ENCODE measurements around the gene INPP1. TPM values are rescaled to one million over a fixed set of nuclear protein-coding genes. Genes with fewer than 3 reads are reported as not detected.

Gene INPP1
- total RNA-seq, 1 donor from 2014 or later: 41.7 TPM

DNA sequence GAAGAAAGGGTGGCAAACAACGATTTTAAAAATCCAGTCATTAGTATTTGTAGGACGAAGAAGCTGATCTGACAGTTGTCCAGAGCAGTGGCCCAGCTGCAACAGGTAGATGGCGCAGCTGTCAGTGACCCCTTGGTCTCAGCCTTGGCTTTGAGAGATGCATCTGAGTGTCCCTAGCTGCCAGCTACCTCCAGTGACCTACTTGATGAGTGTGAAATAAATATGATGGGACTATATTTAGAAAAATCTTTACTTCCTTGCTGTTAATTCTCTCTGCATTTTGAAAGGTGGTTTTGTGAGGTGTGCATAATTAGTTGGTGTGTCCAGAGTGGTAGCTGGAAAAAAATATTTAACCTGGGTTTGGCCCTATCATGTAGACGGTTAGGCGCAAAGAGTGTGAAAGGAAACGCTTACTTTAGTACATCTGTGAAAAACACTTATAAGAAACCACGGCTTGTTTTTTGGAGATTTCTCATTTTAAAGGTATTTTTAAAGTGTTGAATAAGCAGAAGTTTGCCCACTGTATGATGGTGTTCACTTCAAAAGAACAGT, 963 bp downstream of the INPP1 start:
- Mint-ChIP-seq H3K27ac (ENCODE audit: unreplicated experiment) (peak overlapping the region; percentile 95), H3K9me3 (ENCODE audit: unreplicated experiment) (peaks cover 12% of the 10 kb centered on the region), H3K4me3 (ENCODE audit: unreplicated experiment) (peak overlapping the region; percentile 96), H3K36me3 (ENCODE audit: unreplicated experiment) (no peaks in the 10 kb centered on the region), H3K27me3 (ENCODE audit: unreplicated experiment) (peaks cover 7% of the 10 kb centered on the region), H3K4me1 (ENCODE audit: low read depth, unreplicated experiment) (peaks cover 13% of the 10 kb centered on the region)
- TF ChIP-seq, protein P1, sequence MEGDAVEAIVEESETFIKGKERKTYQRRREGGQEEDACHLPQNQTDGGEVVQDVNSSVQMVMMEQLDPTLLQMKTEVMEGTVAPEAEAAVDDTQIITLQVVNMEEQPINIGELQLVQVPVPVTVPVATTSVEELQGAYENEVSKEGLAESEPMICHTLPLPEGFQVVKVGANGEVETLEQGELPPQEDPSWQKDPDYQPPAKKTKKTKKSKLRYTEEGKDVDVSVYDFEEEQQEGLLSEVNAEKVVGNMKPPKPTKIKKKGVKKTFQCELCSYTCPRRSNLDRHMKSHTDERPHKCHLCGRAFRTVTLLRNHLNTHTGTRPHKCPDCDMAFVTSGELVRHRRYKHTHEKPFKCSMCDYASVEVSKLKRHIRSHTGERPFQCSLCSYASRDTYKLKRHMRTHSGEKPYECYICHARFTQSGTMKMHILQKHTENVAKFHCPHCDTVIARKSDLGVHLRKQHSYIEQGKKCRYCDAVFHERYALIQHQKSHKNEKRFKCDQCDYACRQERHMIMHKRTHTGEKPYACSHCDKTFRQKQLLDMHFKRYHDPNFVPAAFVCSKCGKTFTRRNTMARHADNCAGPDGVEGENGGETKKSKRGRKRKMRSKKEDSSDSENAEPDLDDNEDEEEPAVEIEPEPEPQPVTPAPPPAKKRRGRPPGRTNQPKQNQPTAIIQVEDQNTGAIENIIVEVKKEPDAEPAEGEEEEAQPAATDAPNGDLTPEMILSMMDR (IDR thresholded peaks at IDR 0.05; ENCODE audit: partially characterized antibody, unreplicated experiment): no peak
- DNase-seq: no peak

DNA sequence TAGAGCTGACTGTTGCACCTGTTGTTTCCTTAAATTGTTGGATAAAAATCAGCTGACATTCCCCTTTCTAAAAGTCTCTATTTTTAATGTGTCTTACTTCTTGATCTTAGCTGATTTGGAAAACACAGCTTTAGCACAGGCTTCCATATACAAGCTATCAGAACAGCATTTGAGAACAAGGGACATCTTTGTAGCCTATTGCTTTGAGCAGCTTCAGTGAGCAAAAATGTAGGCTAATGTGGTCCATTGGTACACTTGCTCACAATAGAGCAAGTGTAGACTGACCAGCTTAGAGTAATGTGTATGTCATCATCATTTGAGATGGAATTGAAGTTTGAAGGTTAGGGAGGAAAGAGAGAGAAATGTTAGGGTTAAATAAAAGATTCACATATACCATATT, 7.0 kb downstream of the INPP1 start:
- peaks cover 30% of the 10 kb centered on the region for H3K4me1 Mint-ChIP-seq (ENCODE audit: low read depth, unreplicated experiment)
- peaks cover 8% of the 10 kb centered on the region for H3K27me3 Mint-ChIP-seq (ENCODE audit: unreplicated experiment)
- no peak overlapping the region for H3K27ac Mint-ChIP-seq (ENCODE audit: unreplicated experiment)
- no peak for DNase-seq
- TF ChIP-seq, protein P1 (IDR thresholded peaks at IDR 0.05; ENCODE audit: partially characterized antibody, unreplicated experiment): no peak
- H3K4me3 Mint-ChIP-seq (ENCODE audit: unreplicated experiment): no peak overlapping the region
- peaks cover 6% of the 10 kb centered on the region for H3K9me3 Mint-ChIP-seq (ENCODE audit: unreplicated experiment)
- H3K36me3 Mint-ChIP-seq (ENCODE audit: unreplicated experiment): no peaks in the 10 kb centered on the region

DNA sequence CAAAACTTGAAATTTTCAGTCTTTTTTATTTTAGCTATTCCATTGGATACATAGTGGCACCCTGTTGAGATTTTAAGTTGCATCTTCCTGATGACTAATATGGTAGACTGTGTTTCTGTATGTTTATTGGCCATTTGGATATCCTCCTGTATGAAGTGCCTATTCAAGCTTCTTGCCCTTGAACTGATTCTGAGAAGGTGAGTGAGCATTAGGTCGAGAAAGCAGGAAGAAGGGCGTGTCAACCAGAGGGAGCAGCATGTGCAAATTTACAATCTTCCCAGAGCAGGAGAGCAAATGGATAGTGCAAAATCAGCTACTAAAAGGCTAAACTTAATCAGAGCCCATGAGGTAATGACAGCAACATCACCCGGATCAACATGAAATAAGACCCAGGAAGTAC, 8.6 kb downstream of the INPP1 start:
- TF ChIP-seq, protein P1 (IDR thresholded peaks at IDR 0.05; ENCODE audit: partially characterized antibody, unreplicated experiment): no peak
- H3K27ac Mint-ChIP-seq (ENCODE audit: unreplicated experiment): peak overlapping the region; percentile 99
- H3K4me3 Mint-ChIP-seq (ENCODE audit: unreplicated experiment): peak overlapping the region; percentile 47
- H3K27me3 Mint-ChIP-seq (ENCODE audit: unreplicated experiment): peaks cover 8% of the 10 kb centered on the region
- peaks cover 6% of the 10 kb centered on the region for H3K9me3 Mint-ChIP-seq (ENCODE audit: unreplicated experiment)
- H3K4me1 Mint-ChIP-seq (ENCODE audit: low read depth, unreplicated experiment): peaks cover 39% of the 10 kb centered on the region
- DNase-seq: no peak
- no peaks in the 10 kb centered on the region for H3K36me3 Mint-ChIP-seq (ENCODE audit: unreplicated experiment)

DNA sequence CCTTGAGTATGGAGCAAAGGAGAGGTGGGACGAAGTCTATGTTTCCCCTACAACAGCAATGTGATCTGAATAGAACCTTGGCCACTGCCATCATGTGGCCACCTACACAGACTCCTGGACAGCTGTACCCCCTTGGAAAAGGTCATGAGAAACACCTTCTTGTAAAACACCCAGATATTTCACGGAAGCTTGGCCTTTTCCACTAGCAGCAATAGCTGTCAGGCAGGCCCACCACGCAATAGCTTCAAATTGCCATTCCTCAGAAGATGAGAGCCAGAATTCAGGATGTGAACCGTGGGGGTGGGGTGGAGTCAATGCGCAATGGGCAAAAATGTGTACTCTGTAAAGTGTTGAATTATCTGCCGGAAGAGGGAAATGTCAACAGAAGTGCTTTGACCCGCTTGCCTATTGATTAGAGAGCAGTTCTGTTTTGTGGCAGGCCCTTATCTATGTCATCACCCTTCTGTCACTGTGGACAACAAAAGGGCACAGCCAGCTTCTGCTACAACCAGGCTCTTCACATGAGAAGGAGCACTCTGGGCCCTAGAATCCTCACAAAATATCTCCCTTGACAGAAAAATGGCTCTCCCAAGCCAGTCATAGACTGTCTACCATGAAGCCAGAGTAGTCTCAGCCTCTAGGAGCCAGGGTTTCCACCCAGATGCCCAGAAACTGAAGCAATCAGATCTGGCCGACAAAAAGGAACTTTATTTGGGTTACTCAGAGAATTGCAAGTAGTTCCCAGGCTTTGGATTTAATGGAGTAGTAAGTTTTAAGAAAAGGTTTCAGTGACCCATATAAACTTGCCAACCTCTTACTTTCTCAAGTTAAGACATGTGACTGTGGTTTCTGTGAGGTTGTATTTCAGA, 9.5 kb downstream of the INPP1 start:
- Mint-ChIP-seq H3K27me3 (ENCODE audit: unreplicated experiment) (peaks cover 8% of the 10 kb centered on the region), H3K27ac (ENCODE audit: unreplicated experiment) (peak overlapping the region; percentile 99), H3K4me3 (ENCODE audit: unreplicated experiment) (peak overlapping the region; percentile 63), H3K36me3 (ENCODE audit: unreplicated experiment) (no peaks in the 10 kb centered on the region), H3K9me3 (ENCODE audit: unreplicated experiment) (peaks cover 6% of the 10 kb centered on the region), H3K4me1 (ENCODE audit: low read depth, unreplicated experiment) (peaks cover 45% of the 10 kb centered on the region)
- peak; percentile 35 for DNase-seq
- TF ChIP-seq, protein P1 (IDR thresholded peaks at IDR 0.05; ENCODE audit: partially characterized antibody, unreplicated experiment): no peak

DNA sequence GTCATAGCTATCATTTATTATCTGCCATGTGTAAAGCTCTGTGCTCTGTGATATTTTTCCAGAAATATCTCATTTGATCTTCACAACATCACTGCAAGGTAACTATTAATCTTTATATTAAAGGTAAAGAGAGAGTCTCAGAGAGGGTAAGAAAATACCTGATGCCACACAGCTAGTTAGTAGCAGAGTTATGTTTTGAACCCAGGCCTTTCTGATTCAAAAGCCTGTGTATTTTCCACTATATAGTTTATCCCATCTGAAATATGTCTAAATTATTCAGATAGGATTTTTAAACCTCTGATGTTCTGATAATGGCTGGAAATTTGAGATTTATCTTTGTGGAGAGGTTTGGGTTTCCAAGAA, 10.1 kb downstream of the INPP1 start:
- DNase-seq: no peak
- Mint-ChIP-seq H3K4me1 (ENCODE audit: low read depth, unreplicated experiment) (peaks cover 45% of the 10 kb centered on the region), H3K36me3 (ENCODE audit: unreplicated experiment) (no peaks in the 10 kb centered on the region), H3K9me3 (ENCODE audit: unreplicated experiment) (peaks cover 6% of the 10 kb centered on the region), H3K27me3 (ENCODE audit: unreplicated experiment) (peaks cover 8% of the 10 kb centered on the region), H3K27ac (ENCODE audit: unreplicated experiment) (peak overlapping the region; percentile 99), H3K4me3 (ENCODE audit: unreplicated experiment) (peak overlapping the region; percentile 60)
- TF ChIP-seq, protein P1 (IDR thresholded peaks at IDR 0.05; ENCODE audit: partially characterized antibody, unreplicated experiment): no peak

All from glutamatergic neuron (in vitro differentiated cells).